Iris pigment epithelial cell (primary cell): ENCODE data around the gene RAP1A.

ENCODE experiments used
- DNase-seq: peaks from one replicate; pipeline ENCODE4 v3.0.0-alpha.2; 2011; ENCODE audit warnings: low read depth

RAP1A gene

GRCh38 chr1:111619635-111620440 lies at the start of gene RAP1A:
RAP1A (plus strand) TSS chr1:111619789; CDS start chr1:111691361, 71,572 bp downstream.
- DNase-seq, result peak; percentile 91

- no peak for DNase-seq
Observed at GRCh38 chr1:111569913-111570312, 49.7 kb upstream of the RAP1A start.

GRCh38 chr1:111570781-111571181 lies 48.8 kb upstream of the RAP1A start:
- DNase-seq, result peak; percentile 18

- DNase-seq, result no peak
Observed at GRCh38 chr1:111571239-111571638, 48.4 kb upstream of the RAP1A start.

GRCh38 chr1:111571987-111572386 lies 47.6 kb upstream of the RAP1A start:
- DNase-seq, result peak; percentile 80

- DNase-seq, result no peak
Observed at GRCh38 chr1:111576547-111576946, 43.0 kb upstream of the RAP1A start.

- no peak for DNase-seq
Observed at GRCh38 chr1:111577814-111578213, 41.8 kb upstream of the RAP1A start.

- no peak for DNase-seq
Observed at GRCh38 chr1:111581166-111581565, 38.4 kb upstream of the RAP1A start.

GRCh38 chr1:111582016-111582415 lies 37.6 kb upstream of the RAP1A start:
- DNase-seq, result no peak

GRCh38 chr1:111582644-111583618 lies 36.7 kb upstream of the RAP1A start:
- DNase-seq, result no peak

GRCh38 chr1:111585447-111586086 lies 34.0 kb upstream of the RAP1A start:
- DNase-seq, result no peak

GRCh38 chr1:111586112-111586511 lies 33.5 kb upstream of the RAP1A start:
- DNase-seq, result no peak

- no peak for DNase-seq
Observed at GRCh38 chr1:111587509-111588174, 31.9 kb upstream of the RAP1A start.

GRCh38 chr1:111591937-111592336 lies 27.7 kb upstream of the RAP1A start:
- no peak for DNase-seq

GRCh38 chr1:111592389-111593361 lies 26.9 kb upstream of the RAP1A start:
- DNase-seq, result peak; percentile 72

GRCh38 chr1:111593403-111594305 lies 25.9 kb upstream of the RAP1A start:
- no peak for DNase-seq

- no peak for DNase-seq
Observed at GRCh38 chr1:111594306-111594693, 25.3 kb upstream of the RAP1A start.

- no peak for DNase-seq
Observed at GRCh38 chr1:111595807-111596206, 23.8 kb upstream of the RAP1A start.

GRCh38 chr1:111596499-111596898 lies 23.1 kb upstream of the RAP1A start:
- no peak for DNase-seq

- peak; percentile 71 for DNase-seq
Observed at GRCh38 chr1:111597426-111597825, 22.2 kb upstream of the RAP1A start.
